Measurements from ENCODE around the gene RXRA.
"Not testable (repeated sequence)": the region's sequence is repeated elsewhere in the genome, so short reads cannot be mapped to it uniquely, and the experiment has no call there.

Gene RXRA

GRCh38 chr9:134304690-134305089 is 21.6 kb upstream of the RXRA start:
- no peak overlapping the region for H3K4ac ChIP-seq (ENCODE audit: low read length)
- H3K27ac ChIP-seq (replicated peaks; ENCODE audit: low read length) = no peak overlapping the region
- no peak overlapping the region for H3K23ac ChIP-seq (ENCODE audit: low read depth, low read length, poor library complexity)
- H2AK5ac ChIP-seq (ENCODE audit: low read depth, low read length) = no peak overlapping the region
- no peak for DNase-seq (ENCODE audit: low spot score)
- H2BK5ac ChIP-seq (ENCODE audit: low read length) = no peak overlapping the region
- peaks cover 0 to 10% of the 10 kb centered on the region in 2 donors for H3K9me3 ChIP-seq (replicated peaks in 1 of 2; ENCODE audit: control insufficient read depth in 2 of 2, insufficient read depth in 1 of 2, low read depth in 1 of 2, low read length in 2 of 2)
- no peaks in the 10 kb centered on the region for H3K36me3 ChIP-seq (replicated peaks in 1 of 2; ENCODE audit: control insufficient read depth in 2 of 2, insufficient read depth in 2 of 2, low read length in 2 of 2)
- H3K4me3 ChIP-seq (ENCODE audit: low read length in 2 of 2) = no peak overlapping the region
- no peak overlapping the region for H2BK12ac ChIP-seq (ENCODE audit: low read length)
- no peak overlapping the region for H4K91ac ChIP-seq (ENCODE audit: low read depth, low read length, poor library complexity)
- no peak overlapping the region for H2AFZ ChIP-seq (ENCODE audit: low read length)
- no peak overlapping the region for H2BK15ac ChIP-seq (ENCODE audit: low read length)
- H3K4me1 ChIP-seq (ENCODE audit: control insufficient read depth in 2 of 2, insufficient read depth in 1 of 2, low read depth in 1 of 2, low read length in 2 of 2) = peaks cover 0 to 3% of the 10 kb centered on the region in 2 donors
- H4K8ac ChIP-seq (ENCODE audit: low read depth, low read length) = no peak overlapping the region
- no peak overlapping the region for H2BK120ac ChIP-seq (ENCODE audit: low read depth, low read length)
- H3K9ac ChIP-seq (ENCODE audit: low read depth, low read length, poor library complexity) = no peak overlapping the region
- WGBS, 2 donors (ENCODE audit: extremely low coverage in 2 of 2, insufficient read length in 2 of 2, insufficient replicate concordance in 1 of 2) = no CpG with 5 or more reads among the region's 11 CpGs
- H3K18ac ChIP-seq (ENCODE audit: low read length) = no peak overlapping the region
- H3K79me1 ChIP-seq (ENCODE audit: low read depth, low read length) = no peaks in the 10 kb centered on the region
- no peak overlapping the region for H3K14ac ChIP-seq (ENCODE audit: low read length)
- H3K4me2 ChIP-seq (ENCODE audit: insufficient read depth, low read length, poor library complexity, severe bottlenecking) = no peak overlapping the region
- H3K27me3 ChIP-seq (ENCODE audit: control insufficient read depth in 3 of 3, insufficient read depth in 3 of 3, low read depth in 1 of 3, low read length in 3 of 3) = no peaks in the 10 kb centered on the region

- Histone ChIP-seq H2BK12ac (ENCODE audit: low read length) (no peak overlapping the region), H2BK5ac (ENCODE audit: low read length) (no peak overlapping the region), H3K27ac (replicated peaks; ENCODE audit: low read length) (no peak overlapping the region), H3K9me3 (replicated peaks in 1 of 2; ENCODE audit: control insufficient read depth in 2 of 2, insufficient read depth in 1 of 2, low read depth in 1 of 2, low read length in 2 of 2) (peaks cover 0 to 10% of the 10 kb centered on the region in 2 donors), H3K4me2 (ENCODE audit: insufficient read depth, low read length, poor library complexity, severe bottlenecking) (no peak overlapping the region), H2BK120ac (ENCODE audit: low read depth, low read length) (no peak overlapping the region), H3K79me1 (ENCODE audit: low read depth, low read length) (no peaks in the 10 kb centered on the region), H3K14ac (ENCODE audit: low read length) (no peak overlapping the region), H3K27me3 (ENCODE audit: control insufficient read depth in 3 of 3, insufficient read depth in 3 of 3, low read depth in 1 of 3, low read length in 3 of 3) (no peaks in the 10 kb centered on the region), H4K91ac (ENCODE audit: low read depth, low read length, poor library complexity) (no peak overlapping the region), H2AFZ (ENCODE audit: low read length) (no peak overlapping the region), H2AK5ac (ENCODE audit: low read depth, low read length) (no peak overlapping the region), H3K23ac (ENCODE audit: low read depth, low read length, poor library complexity) (no peak overlapping the region), H4K8ac (ENCODE audit: low read depth, low read length) (no peak overlapping the region), H3K18ac (ENCODE audit: low read length) (no peak overlapping the region), H3K4me1 (ENCODE audit: control insufficient read depth in 2 of 2, insufficient read depth in 1 of 2, low read depth in 1 of 2, low read length in 2 of 2) (peaks cover 0 to 3% of the 10 kb centered on the region in 2 donors), H3K4ac (ENCODE audit: low read length) (no peak overlapping the region), H3K36me3 (replicated peaks in 1 of 2; ENCODE audit: control insufficient read depth in 2 of 2, insufficient read depth in 2 of 2, low read length in 2 of 2) (no peaks in the 10 kb centered on the region), H3K9ac (ENCODE audit: low read depth, low read length, poor library complexity) (no peak overlapping the region), H3K4me3 (ENCODE audit: low read length in 2 of 2) (peak overlapping the region in 1 of 2 donors; percentile 12), H2BK15ac (ENCODE audit: low read length) (no peak overlapping the region)
- no peak for DNase-seq (ENCODE audit: low spot score)
- no CpG with 5 or more reads among the region's 1 CpG for WGBS, 2 donors (ENCODE audit: extremely low coverage in 2 of 2, insufficient read length in 2 of 2, insufficient replicate concordance in 1 of 2)
These were observed 20.7 kb upstream of the RXRA start for GRCh38 chr9:134305533-134305932.

GRCh38 chr9:134306042-134306441 is 20.2 kb upstream of the RXRA start:
- H3K14ac ChIP-seq (ENCODE audit: low read length); H2AK5ac ChIP-seq (ENCODE audit: low read depth, low read length); H2BK5ac ChIP-seq (ENCODE audit: low read length); H3K27ac ChIP-seq (replicated peaks; ENCODE audit: low read length); H3K4me1 ChIP-seq (ENCODE audit: control insufficient read depth in 2 of 2, insufficient read depth in 1 of 2, low read depth in 1 of 2, low read length in 2 of 2); H2AFZ ChIP-seq (ENCODE audit: low read length); H2BK15ac ChIP-seq (ENCODE audit: low read length); H3K9ac ChIP-seq (ENCODE audit: low read depth, low read length, poor library complexity); H3K79me1 ChIP-seq (ENCODE audit: low read depth, low read length); DNase-seq (ENCODE audit: low spot score); H3K27me3 ChIP-seq (ENCODE audit: control insufficient read depth in 3 of 3, insufficient read depth in 3 of 3, low read depth in 1 of 3, low read length in 3 of 3); H3K18ac ChIP-seq (ENCODE audit: low read length); H3K9me3 ChIP-seq (replicated peaks in 1 of 2; ENCODE audit: control insufficient read depth in 2 of 2, insufficient read depth in 1 of 2, low read depth in 1 of 2, low read length in 2 of 2); H3K4me2 ChIP-seq (ENCODE audit: insufficient read depth, low read length, poor library complexity, severe bottlenecking); H2BK12ac ChIP-seq (ENCODE audit: low read length); H3K36me3 ChIP-seq (replicated peaks in 1 of 2; ENCODE audit: control insufficient read depth in 2 of 2, insufficient read depth in 2 of 2, low read length in 2 of 2); H4K91ac ChIP-seq (ENCODE audit: low read depth, low read length, poor library complexity); H2BK120ac ChIP-seq (ENCODE audit: low read depth, low read length); H3K4ac ChIP-seq (ENCODE audit: low read length); H3K23ac ChIP-seq (ENCODE audit: low read depth, low read length, poor library complexity); H4K8ac ChIP-seq (ENCODE audit: low read depth, low read length): not testable (repeated sequence)
- peak overlapping the region in 1 of 2 donors; percentile 12 for H3K4me3 ChIP-seq (ENCODE audit: low read length in 2 of 2)

GRCh38 chr9:134306636-134307600 is 19.3 kb upstream of the RXRA start:
- H3K27ac ChIP-seq (replicated peaks; ENCODE audit: low read length) = no peak overlapping the region
- DNase-seq (ENCODE audit: low spot score) = no peak
- peak overlapping the region; percentile 46 for H3K18ac ChIP-seq (ENCODE audit: low read length)
- H2BK12ac ChIP-seq (ENCODE audit: low read length) = no peak overlapping the region
- no peak overlapping the region for H3K4me3 ChIP-seq (ENCODE audit: low read length in 2 of 2)
- no peak overlapping the region for H4K91ac ChIP-seq (ENCODE audit: low read depth, low read length, poor library complexity)
- no peak overlapping the region for H3K9ac ChIP-seq (ENCODE audit: low read depth, low read length, poor library complexity)
- peak overlapping the region; percentile 43 for H4K8ac ChIP-seq (ENCODE audit: low read depth, low read length)
- no peak overlapping the region for H2AFZ ChIP-seq (ENCODE audit: low read length)
- peak overlapping the region; percentile 22 for H2BK5ac ChIP-seq (ENCODE audit: low read length)
- no peak overlapping the region for H3K4me2 ChIP-seq (ENCODE audit: insufficient read depth, low read length, poor library complexity, severe bottlenecking)
- H2BK120ac ChIP-seq (ENCODE audit: low read depth, low read length) = no peak overlapping the region
- H2BK15ac ChIP-seq (ENCODE audit: low read length) = no peak overlapping the region
- no peaks in the 10 kb centered on the region for H3K27me3 ChIP-seq (ENCODE audit: control insufficient read depth in 3 of 3, insufficient read depth in 3 of 3, low read depth in 1 of 3, low read length in 3 of 3)
- H3K4ac ChIP-seq (ENCODE audit: low read length) = no peak overlapping the region
- H3K79me1 ChIP-seq (ENCODE audit: low read depth, low read length) = no peaks in the 10 kb centered on the region
- H3K4me1 ChIP-seq (ENCODE audit: control insufficient read depth in 2 of 2, insufficient read depth in 1 of 2, low read depth in 1 of 2, low read length in 2 of 2) = no peaks in the 10 kb centered on the region
- no CpG with 5 or more reads among the region's 15 CpGs for WGBS, 2 donors (ENCODE audit: extremely low coverage in 2 of 2, insufficient read length in 2 of 2, insufficient replicate concordance in 1 of 2)
- H3K36me3 ChIP-seq (replicated peaks in 1 of 2; ENCODE audit: control insufficient read depth in 2 of 2, insufficient read depth in 2 of 2, low read length in 2 of 2) = no peaks in the 10 kb centered on the region
- H2AK5ac ChIP-seq (ENCODE audit: low read depth, low read length) = peak overlapping the region; percentile 75
- no peak overlapping the region for H3K23ac ChIP-seq (ENCODE audit: low read depth, low read length, poor library complexity)
- peak overlapping the region; percentile 21 for H3K14ac ChIP-seq (ENCODE audit: low read length)
- H3K9me3 ChIP-seq (replicated peaks in 1 of 2; ENCODE audit: control insufficient read depth in 2 of 2, insufficient read depth in 1 of 2, low read depth in 1 of 2, low read length in 2 of 2) = peaks cover 0 to 10% of the 10 kb centered on the region in 2 donors

Data from neuronal stem cell (in vitro differentiated cells).